ACC112 (cell line): ENCODE results near the gene SLC8A3.

Experiments used
- H2AFZ ChIP-seq: fragments of 200-600 bp; sonication (generic); one replicate; pipeline ENCODE4 v1.6.0; 2017; ENCODE audit warnings: antibody characterized with exemption, low read length; ENCODE audit not compliant: unreplicated experiment
- H3K27ac ChIP-seq: fragments of 200-600 bp; sonication (generic); 2 replicates; pipeline ENCODE4 v1.5.1; 2014; ENCODE audit warnings: low read depth, mild to moderate bottlenecking, antibody characterized with exemption, low read length, moderate library complexity
- H3K27me3 ChIP-seq: fragments of 200-600 bp; sonication (generic); 2 replicates; pipeline ENCODE4 v1.6.1; 2014; ENCODE audit warnings: mild to moderate bottlenecking, antibody characterized with exemption, low read length, moderate library complexity, mixed read lengths; ENCODE audit not compliant: insufficient read depth
- H3K36me3 ChIP-seq: fragments of 200-600 bp; sonication (generic); 2 replicates; pipeline ENCODE4 v1.6.1; 2016; ENCODE audit warnings: mild to moderate bottlenecking, antibody characterized with exemption, low read length, moderate library complexity, mixed read lengths; ENCODE audit not compliant: insufficient read depth
- H3K4me1 ChIP-seq: fragments of 200-600 bp; sonication (generic); one replicate; pipeline ENCODE4 v1.6.1; 2016; ENCODE audit warnings: low read length, mixed read lengths; ENCODE audit not compliant: insufficient read depth, unreplicated experiment, control insufficient read depth
- H3K4me3 ChIP-seq: fragments of 200-600 bp; sonication (generic); 2 replicates; pipeline ENCODE4 v1.5.1; 2014; ENCODE audit warnings: mild to moderate bottlenecking, low read depth, low read length
- H3K79me2 ChIP-seq: fragments of 200-600 bp; sonication (generic); one replicate; pipeline ENCODE4 v1.6.0; 2016; ENCODE audit warnings: low read length; ENCODE audit not compliant: control insufficient read depth, unreplicated experiment, insufficient read depth

SLC8A3 gene

DNA sequence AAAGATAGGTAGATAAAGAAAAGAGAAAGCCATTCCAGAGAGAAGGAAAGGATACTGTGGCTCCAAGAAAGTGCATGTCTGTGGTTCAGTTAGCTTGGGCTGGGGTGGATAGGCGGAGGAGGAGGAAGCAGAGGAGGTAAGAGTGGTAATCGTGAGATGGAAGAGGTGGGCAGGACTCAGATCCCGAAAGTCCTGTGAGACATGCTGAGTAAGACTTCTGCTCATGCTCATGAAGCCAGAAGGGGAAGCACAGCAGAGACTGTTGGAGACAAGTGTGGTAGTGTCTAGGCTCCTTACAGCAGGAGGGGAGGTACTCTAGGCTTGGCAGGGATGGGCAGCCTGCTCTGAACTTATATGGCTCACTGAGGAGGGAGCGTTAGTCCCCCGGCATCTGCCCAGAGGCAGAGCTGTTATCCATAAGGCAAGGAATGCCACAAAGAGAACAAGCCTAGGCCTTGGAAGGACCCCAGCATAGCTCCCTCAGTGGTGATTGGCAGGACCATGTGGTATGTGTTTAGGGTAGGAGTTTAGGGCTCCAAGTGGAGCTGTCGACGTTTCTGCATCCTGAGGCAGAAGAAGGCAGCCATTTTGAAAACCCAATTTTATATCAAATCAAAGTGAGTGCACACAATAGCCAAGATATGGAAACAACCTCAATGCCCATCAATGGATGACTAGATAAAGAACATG is 174.2 kb downstream of the SLC8A3 start:
- peaks cover 37% of the 10 kb centered on the region for H3K27me3 ChIP-seq
- no peak overlapping the region for H3K27ac ChIP-seq
- no peak overlapping the region for H2AFZ ChIP-seq
- H3K4me3 ChIP-seq = no peak overlapping the region
- no peaks in the 10 kb centered on the region for H3K4me1 ChIP-seq
- no peaks in the 10 kb centered on the region for H3K79me2 ChIP-seq
- no peaks in the 10 kb centered on the region for H3K36me3 ChIP-seq

DNA sequence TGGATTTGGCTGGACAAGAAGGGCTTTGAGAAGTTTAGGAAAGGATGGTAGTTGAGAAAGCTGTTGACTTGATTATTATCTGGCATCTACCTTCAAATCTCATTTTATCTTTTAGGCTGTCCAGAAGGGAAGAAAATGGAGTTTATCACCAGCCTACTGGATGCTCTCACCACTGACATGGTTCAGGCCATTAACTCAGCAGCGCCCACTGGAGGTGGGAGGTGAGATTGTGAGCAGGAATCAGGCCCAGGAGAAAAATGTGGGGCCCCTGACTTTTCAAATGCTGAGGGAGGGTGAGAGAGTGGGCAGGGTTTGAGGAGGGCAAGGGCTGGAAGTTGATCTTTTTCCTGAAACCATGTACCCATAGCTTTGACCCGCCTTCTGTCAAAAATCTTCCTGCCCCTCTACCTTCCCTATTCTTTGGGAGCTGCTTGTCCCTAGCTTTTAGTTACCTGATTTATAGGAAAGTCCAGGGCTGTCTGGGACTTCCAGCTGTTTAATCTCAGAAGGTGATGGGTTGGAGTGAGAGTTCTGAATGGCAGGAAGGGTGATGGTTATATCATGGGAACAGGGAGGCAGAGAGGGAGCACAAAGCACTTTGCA is 175.4 kb downstream of the SLC8A3 start:
- Histone ChIP-seq H3K79me2 (no peaks in the 10 kb centered on the region), H3K27me3 (peaks cover 30% of the 10 kb centered on the region; the same call in 1 of the 2 replicates), H3K36me3 (no peaks in the 10 kb centered on the region)

DNA sequence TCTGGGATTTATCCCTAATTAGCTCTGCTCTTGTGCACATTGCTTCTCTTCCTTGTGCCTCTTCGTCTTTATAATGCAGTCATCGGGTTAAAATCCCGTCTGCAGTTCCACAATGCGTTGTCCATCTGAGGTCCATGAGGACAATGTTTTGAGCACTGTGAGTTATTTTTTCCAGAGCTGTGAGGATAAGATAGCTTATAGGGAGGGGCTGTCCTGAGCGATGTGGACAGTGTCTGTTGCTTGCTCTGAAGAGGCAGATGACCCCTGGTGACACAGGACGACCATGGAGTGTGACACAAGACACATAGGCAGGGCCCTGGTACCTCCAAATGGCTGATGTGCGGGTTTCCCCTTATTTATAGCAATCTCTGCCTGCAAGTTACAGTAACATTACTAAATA is 177.0 kb downstream of the SLC8A3 start:
- no peaks in the 10 kb centered on the region for H3K79me2 ChIP-seq
- no peak overlapping the region for H2AFZ ChIP-seq
- H3K36me3 ChIP-seq = no peaks in the 10 kb centered on the region
- no peak overlapping the region for H3K4me3 ChIP-seq
- no peak overlapping the region for H3K27ac ChIP-seq
- peaks cover 15% of the 10 kb centered on the region; the same call in 1 of the 2 replicates for H3K27me3 ChIP-seq
- no peaks in the 10 kb centered on the region for H3K4me1 ChIP-seq

More for the DNA sequence above, 175.4 kb downstream of the SLC8A3 start:
- Histone ChIP-seq H3K27ac (no peak overlapping the region), H3K4me1 (no peaks in the 10 kb centered on the region), H2AFZ (no peak overlapping the region), H3K4me3 (no peak overlapping the region)

DNA sequence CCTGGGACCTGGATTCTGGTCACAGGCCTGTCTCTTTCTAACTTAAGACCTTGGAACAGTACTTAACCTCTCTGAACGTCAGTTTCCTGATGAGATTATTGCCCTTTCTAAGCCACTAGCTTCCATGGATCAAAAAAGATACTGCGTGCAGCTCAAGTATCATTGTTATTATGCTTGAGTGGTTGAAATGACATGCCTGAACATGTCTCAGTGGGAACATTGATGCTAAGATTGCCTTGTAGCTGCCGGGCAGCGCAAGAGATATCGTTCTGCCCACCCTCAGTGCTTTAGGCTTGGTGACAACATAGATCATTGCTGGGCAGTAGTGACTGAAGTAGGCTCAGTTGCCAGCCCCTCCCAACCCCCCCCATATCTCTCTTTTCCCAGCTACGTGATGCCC is 177.7 kb downstream of the SLC8A3 start:
- no peaks in the 10 kb centered on the region for H3K4me1 ChIP-seq
- peaks cover 9% of the 10 kb centered on the region; the same call in 1 of the 2 replicates for H3K27me3 ChIP-seq
- no peaks in the 10 kb centered on the region for H3K79me2 ChIP-seq
- H3K27ac ChIP-seq = no peak overlapping the region
- H2AFZ ChIP-seq = no peak overlapping the region
- no peaks in the 10 kb centered on the region for H3K36me3 ChIP-seq
- no peak overlapping the region for H3K4me3 ChIP-seq

DNA sequence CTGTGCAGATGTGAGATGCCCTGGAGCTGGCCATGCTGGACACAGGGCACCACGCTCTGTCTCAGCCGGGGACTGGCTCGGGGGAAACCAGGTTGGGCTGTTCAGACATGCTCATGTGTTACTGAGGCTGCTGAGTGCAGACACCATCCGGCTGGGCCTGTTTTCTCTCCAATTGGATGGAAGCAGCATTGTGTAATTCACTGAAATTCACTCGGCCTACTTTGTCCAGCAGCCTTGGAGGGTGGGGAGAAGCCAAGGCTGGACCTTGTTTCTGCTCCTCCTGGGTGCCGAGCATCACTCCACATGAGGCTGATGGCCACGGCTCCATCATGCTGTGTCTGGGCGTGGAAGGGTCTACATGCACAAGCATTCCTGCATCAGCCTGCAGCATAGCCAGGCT is 178.8 kb downstream of the SLC8A3 start:
- H3K27ac ChIP-seq = no peak overlapping the region
- H2AFZ ChIP-seq = no peak overlapping the region
- H3K4me3 ChIP-seq = no peak overlapping the region
- no peaks in the 10 kb centered on the region for H3K4me1 ChIP-seq
- 0 out of 2 replicates have a peak, but pooled peaks cover 2% of the 10 kb centered on the region for H3K27me3 ChIP-seq
- no peaks in the 10 kb centered on the region for H3K79me2 ChIP-seq
- no peaks in the 10 kb centered on the region for H3K36me3 ChIP-seq

DNA sequence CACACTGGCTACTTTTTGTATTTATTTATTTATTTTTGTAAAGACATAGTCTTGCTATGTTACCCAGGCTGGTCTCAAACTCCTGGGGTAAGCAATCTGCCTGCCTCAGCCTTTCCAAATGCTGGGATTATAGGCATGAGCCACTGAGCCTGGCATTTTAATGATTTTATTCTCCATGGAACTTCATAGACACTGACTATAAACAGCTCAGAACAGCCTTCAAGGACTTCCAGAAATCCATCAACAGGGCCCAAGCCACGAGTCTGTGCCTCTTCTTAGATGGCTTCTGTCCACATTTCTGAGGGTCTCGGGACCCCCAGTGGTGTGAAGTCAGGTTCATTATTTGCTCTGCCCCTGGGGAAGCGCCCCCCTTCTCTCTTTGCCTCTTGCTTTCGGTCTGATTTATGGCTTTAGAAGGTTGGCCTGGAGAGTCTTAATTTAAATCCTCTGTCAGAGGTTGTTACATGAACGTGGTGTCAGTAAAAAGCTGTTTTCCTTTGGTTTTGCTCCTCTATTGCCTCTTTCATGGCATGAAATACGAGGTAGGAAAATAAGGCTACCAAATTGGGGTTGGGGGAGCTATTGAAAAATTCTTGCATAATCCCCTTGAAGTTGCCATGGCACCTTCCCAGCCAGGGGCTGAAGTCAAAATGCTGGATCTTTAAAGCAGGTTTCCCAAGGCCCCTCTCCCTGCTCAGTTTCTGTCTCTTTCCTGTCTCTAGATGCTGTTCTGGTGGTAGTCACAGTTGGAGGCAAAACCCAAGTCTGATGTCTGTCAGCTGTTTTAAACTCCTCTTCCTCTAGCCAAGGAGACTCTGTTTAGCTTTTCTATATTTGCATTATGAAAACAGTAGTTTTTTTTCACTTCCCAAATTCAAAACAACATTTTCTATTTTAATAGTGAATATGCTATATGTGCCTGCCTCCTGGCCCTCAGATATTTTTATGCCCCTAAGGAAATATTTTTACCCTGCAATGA is 180.2 kb downstream of the SLC8A3 start:
- Histone ChIP-seq H3K27me3 (peaks cover 2% of the 10 kb centered on the region; the same call in 1 of the 2 replicates), H3K4me3 (no peak overlapping the region), H3K36me3 (no peaks in the 10 kb centered on the region), H3K4me1 (no peaks in the 10 kb centered on the region), H3K27ac (no peak overlapping the region), H2AFZ (no peak overlapping the region), H3K79me2 (no peaks in the 10 kb centered on the region)

DNA sequence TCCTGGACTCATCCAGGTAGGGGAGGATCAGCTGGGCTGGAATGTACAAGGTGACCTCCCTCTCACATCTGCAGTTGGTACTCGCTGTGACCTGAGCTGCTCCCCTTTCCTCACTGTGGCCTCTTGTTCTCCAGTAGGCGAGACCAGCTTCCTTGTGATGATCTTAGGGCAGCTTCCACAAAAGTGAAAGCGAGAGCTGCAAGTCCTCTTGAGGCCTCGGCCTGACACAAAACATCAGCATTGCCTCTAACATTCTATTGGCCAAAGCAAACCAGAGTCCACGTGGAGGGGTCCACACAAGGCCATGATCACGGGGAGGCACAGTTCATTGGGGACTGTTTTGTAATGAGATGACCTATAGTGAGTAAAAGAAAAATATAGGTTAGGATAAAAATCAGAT is 182.1 kb downstream of the SLC8A3 start:
- peaks cover 2% of the 10 kb centered on the region; the same call in 1 of the 2 replicates for H3K27me3 ChIP-seq
- no peak overlapping the region for H3K4me3 ChIP-seq
- H3K27ac ChIP-seq = no peak overlapping the region
- no peaks in the 10 kb centered on the region for H3K79me2 ChIP-seq
- no peak overlapping the region for H2AFZ ChIP-seq
- H3K36me3 ChIP-seq = no peaks in the 10 kb centered on the region
- H3K4me1 ChIP-seq = no peaks in the 10 kb centered on the region

DNA sequence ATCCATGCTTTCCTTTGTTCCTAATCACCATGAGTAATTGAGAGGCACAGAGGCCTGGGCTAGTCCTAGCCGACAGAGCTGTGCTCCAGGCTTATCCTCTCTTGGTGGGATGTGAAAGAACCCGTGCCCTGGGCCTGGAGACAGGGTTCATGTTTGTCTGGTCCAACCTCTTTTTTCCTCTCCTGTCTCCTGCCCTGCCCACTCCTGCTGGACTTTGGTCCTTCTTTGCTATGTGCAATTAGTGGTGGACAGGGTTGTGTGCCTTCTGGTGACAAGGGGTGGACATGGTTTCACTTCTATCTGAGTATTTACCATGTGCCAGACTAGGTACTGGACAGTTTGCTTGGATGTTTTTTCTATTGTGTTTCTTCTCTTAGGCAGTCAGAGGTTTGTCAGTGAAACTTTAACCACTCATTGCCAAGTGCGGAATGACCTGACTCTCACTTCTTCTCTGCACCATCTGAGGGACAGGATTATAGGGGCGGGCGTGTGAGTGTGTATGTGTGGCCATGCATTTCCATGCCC is 183.4 kb downstream of the SLC8A3 start:
- no peak overlapping the region for H3K27ac ChIP-seq
- peaks cover 2% of the 10 kb centered on the region; the same call in 1 of the 2 replicates for H3K27me3 ChIP-seq
- H3K4me1 ChIP-seq = no peaks in the 10 kb centered on the region
- H3K4me3 ChIP-seq = no peak overlapping the region
- H3K36me3 ChIP-seq = no peaks in the 10 kb centered on the region
- no peak overlapping the region for H2AFZ ChIP-seq
- H3K79me2 ChIP-seq = no peaks in the 10 kb centered on the region

DNA sequence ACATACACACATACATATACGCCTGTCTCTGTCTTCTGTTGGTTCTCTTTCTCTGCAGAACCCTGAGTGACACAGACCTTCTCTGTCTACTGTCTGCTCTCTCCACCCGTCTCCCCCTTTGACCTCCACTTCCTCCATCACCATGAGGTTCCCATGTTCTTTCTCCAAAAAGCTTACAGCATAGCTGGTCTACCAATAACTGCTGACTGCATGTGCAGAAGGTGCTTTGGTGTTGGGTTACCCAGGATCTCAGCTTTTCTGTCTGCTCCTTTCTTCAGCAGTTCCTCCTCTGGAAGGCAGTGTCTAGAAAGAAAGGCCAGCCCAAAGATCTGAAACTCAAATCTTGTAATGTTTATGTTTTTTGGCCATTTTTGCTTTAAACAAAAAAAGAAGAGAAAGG is 184.0 kb downstream of the SLC8A3 start:
- Histone ChIP-seq H3K27me3 (no peaks in the 10 kb centered on the region; the same call in 1 of the 2 replicates), H2AFZ (no peak overlapping the region), H3K79me2 (no peaks in the 10 kb centered on the region), H3K4me1 (no peaks in the 10 kb centered on the region), H3K36me3 (no peaks in the 10 kb centered on the region), H3K27ac (no peak overlapping the region), H3K4me3 (no peak overlapping the region)

DNA sequence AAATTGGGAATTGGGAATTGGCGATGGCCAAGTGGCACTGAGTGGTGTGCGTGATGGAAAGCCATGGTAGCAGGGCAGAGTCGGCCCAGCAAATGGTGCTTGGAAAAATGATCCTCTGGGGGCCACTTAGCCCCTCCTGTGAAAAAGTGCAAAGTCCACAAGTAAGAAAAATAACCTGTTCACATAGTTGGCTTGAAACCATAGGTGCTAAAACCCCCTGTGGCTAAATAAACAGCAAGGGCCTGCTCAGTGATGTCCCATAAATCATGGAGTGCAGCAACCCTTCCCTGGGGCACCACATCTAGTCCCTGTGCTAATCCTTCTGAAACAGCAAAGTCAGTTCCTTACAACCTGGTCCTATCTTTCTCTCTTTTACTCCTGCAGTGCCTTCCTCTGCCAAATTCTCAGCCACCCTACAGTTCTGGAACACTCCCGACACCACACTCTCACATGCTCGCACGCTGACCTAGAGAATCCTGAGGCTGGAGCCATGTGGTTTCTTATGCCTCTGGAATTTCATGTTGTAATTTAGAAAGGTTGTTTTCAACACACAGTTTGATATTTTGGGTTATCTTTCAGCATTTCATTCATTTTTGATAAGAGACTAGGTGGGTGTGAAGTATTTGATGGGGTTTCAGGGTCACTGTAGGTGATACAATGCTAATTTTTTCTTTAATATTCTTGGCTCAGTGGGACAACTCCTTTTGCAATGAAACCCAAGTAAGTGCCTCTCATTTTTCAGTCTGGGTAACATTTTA is 186.0 kb downstream of the SLC8A3 start:
- peaks cover 5% of the 10 kb centered on the region for H3K4me1 ChIP-seq
- H3K36me3 ChIP-seq = no peaks in the 10 kb centered on the region
- no peaks in the 10 kb centered on the region; the same call in 1 of the 2 replicates for H3K27me3 ChIP-seq
- no peak overlapping the region for H2AFZ ChIP-seq
- H3K4me3 ChIP-seq = no peak overlapping the region
- no peak overlapping the region for H3K27ac ChIP-seq
- no peaks in the 10 kb centered on the region for H3K79me2 ChIP-seq
